Stomach (tissue), 4 donors: ENCODE data around the gene RASSF5.

Experiments
- POLR2A ChIP-seq, 4 donors: fragments of 450-650 bp; IDR thresholded peaks; one replicate each; pipeline ENCODE4 v1.6.1; 2016; ENCODE audit warnings: antibody characterized with exemption in 4 of 4, control low read depth in 2 of 4, mild to moderate bottlenecking in 1 of 4, moderate library complexity in 1 of 4
- POLR2AphosphoS5 ChIP-seq, 3 donors: sonication (generic); formaldehyde crosslinking; IDR thresholded peaks; one replicate each; pipeline ENCODE4 v1.6.1; 2016; ENCODE audit warnings: antibody characterized with exemption in 3 of 3
- TF ChIP-seq, protein P1 (sequence below), 7 experiments: fragments of 450-650 bp in 4 of 7; fragments of 200-600 bp in 3 of 7; sonication (generic) in 3 of 7; IDR thresholded peaks; one replicate each; pipeline ENCODE4 v1.5.1; 2016 to 2019; ENCODE audit warnings: antibody characterized with exemption in 7 of 7, control low read depth in 2 of 7, mild to moderate bottlenecking in 1 of 7

DNA sequence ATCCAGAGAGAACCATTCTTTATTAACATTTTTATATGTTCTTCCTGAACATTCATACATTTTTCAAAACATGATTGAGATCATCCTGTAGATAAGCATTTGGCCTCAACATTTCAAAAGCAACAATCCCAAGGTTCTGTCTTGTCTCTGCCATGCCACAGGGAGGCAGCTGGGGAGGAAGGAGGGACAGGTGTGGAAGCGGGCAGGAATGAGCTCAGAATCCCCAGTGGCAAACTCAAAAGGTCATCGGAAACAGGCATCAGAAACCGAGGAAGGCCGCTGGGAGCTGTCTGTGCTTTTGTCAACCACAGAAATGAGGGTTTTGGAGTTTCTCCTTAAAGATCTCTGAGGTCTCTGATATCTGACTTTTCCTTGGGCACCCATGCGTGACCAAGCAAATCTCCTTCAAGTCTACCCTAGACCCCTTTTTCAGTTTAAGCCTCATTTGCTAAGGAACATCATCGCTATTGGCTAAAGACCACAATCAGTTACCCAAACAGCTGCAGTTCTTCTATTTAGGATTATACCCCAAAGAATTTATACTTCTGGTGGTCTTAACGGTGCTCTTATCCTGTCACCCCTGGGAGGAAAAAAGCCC, 34.0 kb downstream of the RASSF5 start:
- TF ChIP-seq, protein P1, sequence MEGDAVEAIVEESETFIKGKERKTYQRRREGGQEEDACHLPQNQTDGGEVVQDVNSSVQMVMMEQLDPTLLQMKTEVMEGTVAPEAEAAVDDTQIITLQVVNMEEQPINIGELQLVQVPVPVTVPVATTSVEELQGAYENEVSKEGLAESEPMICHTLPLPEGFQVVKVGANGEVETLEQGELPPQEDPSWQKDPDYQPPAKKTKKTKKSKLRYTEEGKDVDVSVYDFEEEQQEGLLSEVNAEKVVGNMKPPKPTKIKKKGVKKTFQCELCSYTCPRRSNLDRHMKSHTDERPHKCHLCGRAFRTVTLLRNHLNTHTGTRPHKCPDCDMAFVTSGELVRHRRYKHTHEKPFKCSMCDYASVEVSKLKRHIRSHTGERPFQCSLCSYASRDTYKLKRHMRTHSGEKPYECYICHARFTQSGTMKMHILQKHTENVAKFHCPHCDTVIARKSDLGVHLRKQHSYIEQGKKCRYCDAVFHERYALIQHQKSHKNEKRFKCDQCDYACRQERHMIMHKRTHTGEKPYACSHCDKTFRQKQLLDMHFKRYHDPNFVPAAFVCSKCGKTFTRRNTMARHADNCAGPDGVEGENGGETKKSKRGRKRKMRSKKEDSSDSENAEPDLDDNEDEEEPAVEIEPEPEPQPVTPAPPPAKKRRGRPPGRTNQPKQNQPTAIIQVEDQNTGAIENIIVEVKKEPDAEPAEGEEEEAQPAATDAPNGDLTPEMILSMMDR (IDR thresholded peaks at IDR 0.05) = no peak
- TF ChIP-seq POLR2A (IDR thresholded peaks at IDR 0.05) (no peak), POLR2AphosphoS5 (IDR thresholded peaks at IDR 0.05) (no peak)
